NCI-H2029 treated with DMSO at 0.1 percent for 48 hours (cell line): Measurements from ENCODE around the gene KIF14.

Experiments
- DNase-seq: peaks from one replicate; lab custom pipeline; 2025; lab: John Stamatoyannopoulos, UW

Gene KIF14

GRCh38 chr1:200620273-200621131 is at the start of gene KIF14:
Gene KIF14 (minus strand): TSS chr1:200620751. CDS start chr1:200618723, 2,028 bp downstream.
- peak; percentile 60 for DNase-seq

- DNase-seq = peak; percentile 88
Observed at GRCh38 chr1:200669314-200670241, 49.0 kb upstream of the KIF14 start, which contains the start of gene DDX59. Gene DDX59 (minus strand): TSS chr1:200669907. CDS start chr1:200666740, 3,167 bp downstream.

GRCh38 chr1:200668514-200669313 is 48.2 kb upstream of the KIF14 start:
- no peak for DNase-seq

- no peak for DNase-seq
Observed at GRCh38 chr1:200666309-200666708, 45.8 kb upstream of the KIF14 start.

GRCh38 chr1:200665861-200666260 is 45.3 kb upstream of the KIF14 start:
- no peak for DNase-seq

- no peak for DNase-seq
Observed at GRCh38 chr1:200660719-200661118, 40.2 kb upstream of the KIF14 start.

GRCh38 chr1:200659269-200659668 is 38.7 kb upstream of the KIF14 start:
- DNase-seq = no peak

GRCh38 chr1:200658037-200658818 is 37.7 kb upstream of the KIF14 start:
- no peak for DNase-seq

GRCh38 chr1:200654660-200655059 is 34.1 kb upstream of the KIF14 start:
- no peak for DNase-seq

GRCh38 chr1:200653022-200653462 is 32.5 kb upstream of the KIF14 start:
- DNase-seq = no peak

- no peak for DNase-seq
Observed at GRCh38 chr1:200652378-200652777, 31.8 kb upstream of the KIF14 start.

GRCh38 chr1:200646515-200646914 is 26.0 kb upstream of the KIF14 start:
- DNase-seq = no peak

GRCh38 chr1:200644021-200644420 is 23.5 kb upstream of the KIF14 start:
- no peak for DNase-seq

GRCh38 chr1:200642481-200642880 is 21.9 kb upstream of the KIF14 start:
- no peak for DNase-seq

- no peak for DNase-seq
Observed at GRCh38 chr1:200640963-200641401, 20.4 kb upstream of the KIF14 start.

- DNase-seq = no peak
Observed at GRCh38 chr1:200640373-200640962, 19.9 kb upstream of the KIF14 start.

- no peak for DNase-seq
Observed at GRCh38 chr1:200638073-200638472, 17.5 kb upstream of the KIF14 start.

GRCh38 chr1:200636681-200637080 is 16.1 kb upstream of the KIF14 start:
- DNase-seq = no peak

- no peak for DNase-seq
Observed at GRCh38 chr1:200634261-200635122, 13.9 kb upstream of the KIF14 start.
